Activated CD4-positive, alpha-beta T cell treated with anti-CD3 and anti-CD28 coated beads, Interleukin-10, Interleukin-2, amounts not matched to agents 100 ng/mL and 50 ng/mL, durations not matched to agents 16 hours and 8 hours (primary cell): ENCODE data around the gene OR5H15.
"Not testable (repeated sequence)": the region's sequence is repeated elsewhere in the genome, so short reads cannot be mapped to it uniquely, and the experiment has no call there.

ENCODE experiments used
- DNase-seq: peaks from one replicate; pipeline ENCODE4 v3.0.0-alpha.2; 2020

The OR5H15 gene

GRCh38 chr3:98166396-98166795 is at the start of gene OR5H15:
Gene OR5H15, plus strand, starts transcription at chr3:98166696. Its CDS starts 2,004 bp downstream, at chr3:98168700.
- no peak for DNase-seq

- DNase-seq, result no peak
These were observed 36.1 kb upstream of the OR5H15 start, which contains the start of gene OR5H1 for GRCh38 chr3:98130421-98130820. Gene OR5H1, plus strand, starts transcription at chr3:98130721. Its CDS starts 1,977 bp downstream, at chr3:98132698.

GRCh38 chr3:98136631-98137030 is 29.9 kb upstream of the OR5H15 start:
- DNase-seq, result no peak

- not testable (repeated sequence) for DNase-seq
These were observed 28.5 kb upstream of the OR5H15 start for GRCh38 chr3:98137826-98138557.

GRCh38 chr3:98140531-98140930 is 26.0 kb upstream of the OR5H15 start:
- DNase-seq, result no peak

GRCh38 chr3:98147179-98147578 is 19.3 kb upstream of the OR5H15 start, which contains the start of gene OR5H14:
Gene OR5H14, plus strand, starts transcription at chr3:98147479. Its CDS starts 1,907 bp downstream, at chr3:98149386.
- no peak for DNase-seq

GRCh38 chr3:98148751-98149150 is 17.7 kb upstream of the OR5H15 start:
- DNase-seq, result no peak

- DNase-seq, result not testable (repeated sequence)
These were observed 17.0 kb upstream of the OR5H15 start for GRCh38 chr3:98149456-98149855.

GRCh38 chr3:98151241-98151640 is 15.3 kb upstream of the OR5H15 start:
- no peak for DNase-seq

- no peak for DNase-seq
These were observed 4.6 kb downstream of the OR5H15 start for GRCh38 chr3:98171071-98171470.

- no peak for DNase-seq
These were observed 6.1 kb downstream of the OR5H15 start for GRCh38 chr3:98172621-98173020.

- DNase-seq, result no peak
These were observed 13.9 kb downstream of the OR5H15 start for GRCh38 chr3:98180319-98180890.

GRCh38 chr3:98182196-98182595 is 15.7 kb downstream of the OR5H15 start:
- DNase-seq, result no peak

GRCh38 chr3:98185180-98185579 is 18.7 kb downstream of the OR5H15 start:
- peak; percentile 5 for DNase-seq

GRCh38 chr3:98188545-98188944 is 22.0 kb downstream of the OR5H15 start:
- peak; percentile 41 for DNase-seq

GRCh38 chr3:98190911-98191310 is 24.4 kb downstream of the OR5H15 start:
- DNase-seq, result not testable (repeated sequence)

GRCh38 chr3:98196293-98196692 is 29.8 kb downstream of the OR5H15 start:
- not testable (repeated sequence) for DNase-seq

- no peak for DNase-seq
These were observed 32.5 kb downstream of the OR5H15 start for GRCh38 chr3:98199020-98199419.

GRCh38 chr3:98209244-98209643 is 42.7 kb downstream of the OR5H15 start:
- DNase-seq, result no peak

- no peak for DNase-seq
These were observed 46.8 kb downstream of the OR5H15 start for GRCh38 chr3:98213276-98213675.

- no peak for DNase-seq
These were observed 48.6 kb downstream of the OR5H15 start for GRCh38 chr3:98215051-98215450.
